T-helper 1 cell treated with Interleukin-12 subunit alpha and Interleukin-12 subunit beta and Interleukin-4 antibody, amounts not matched to agents 30 μg/mL and 1 μg/mL, for 36 hours (primary cell): ENCODE measurements around the gene RIPK4.

Experiments
- H3K27ac Mint-ChIP-seq: one replicate; pipeline ENCODE4 v1.8.0; 2021; ENCODE audit warnings: mild to moderate bottlenecking, mixed read lengths
- H3K27me3 Mint-ChIP-seq: one replicate; pipeline ENCODE4 v1.8.0; 2021; ENCODE audit warnings: low read depth, mixed read lengths
- H3K36me3 Mint-ChIP-seq: one replicate; pipeline ENCODE4 v1.8.0; 2021; ENCODE audit warnings: low read depth, mixed read lengths
- H3K4me1 Mint-ChIP-seq: one replicate; pipeline ENCODE4 v1.8.0; 2021; ENCODE audit warnings: low read depth, mixed read lengths
- H3K4me3 Mint-ChIP-seq: one replicate; pipeline ENCODE4 v1.8.0; 2021; ENCODE audit warnings: mild to moderate bottlenecking, moderate library complexity, mixed read lengths
- H3K9me3 Mint-ChIP-seq: one replicate; pipeline ENCODE4 v1.8.0; 2021; ENCODE audit warnings: mixed read lengths

The RIPK4 gene

GRCh38 chr21:41766883-41767605 lies at the start of gene RIPK4:
RIPK4 (minus strand) TSS chr21:41767052; CDS start chr21:41767041, 11 bp downstream.
- Mint-ChIP-seq H3K27ac (peak within 1 kb of the TSS; percentile 18), H3K27me3 (peaks cover 81% of the 10 kb centered on the region), H3K4me3 (peak within 1 kb of the TSS; percentile 73), H3K4me1 (peaks cover 21% of the 10 kb centered on the region), H3K36me3 (no peaks in the 10 kb centered on the region), H3K9me3 (no peaks in the 10 kb centered on the region)

- Mint-ChIP-seq H3K4me3 (no peak overlapping the region), H3K27ac (no peak overlapping the region), H3K9me3 (no peaks in the 10 kb centered on the region), H3K36me3 (no peaks in the 10 kb centered on the region), H3K27me3 (no peaks in the 10 kb centered on the region), H3K4me1 (no peaks in the 10 kb centered on the region)
Measured at GRCh38 chr21:41815652-41816582, 49.1 kb upstream of the RIPK4 start.

GRCh38 chr21:41813226-41813625 lies 46.4 kb upstream of the RIPK4 start:
- Mint-ChIP-seq H3K4me3 (no peak overlapping the region), H3K36me3 (no peaks in the 10 kb centered on the region), H3K4me1 (no peaks in the 10 kb centered on the region), H3K9me3 (no peaks in the 10 kb centered on the region), H3K27ac (no peak overlapping the region), H3K27me3 (no peaks in the 10 kb centered on the region)

GRCh38 chr21:41812679-41813078 lies 45.8 kb upstream of the RIPK4 start:
- Mint-ChIP-seq H3K4me1 (no peaks in the 10 kb centered on the region), H3K9me3 (no peaks in the 10 kb centered on the region), H3K27me3 (no peaks in the 10 kb centered on the region), H3K36me3 (peaks cover 2% of the 10 kb centered on the region), H3K27ac (no peak overlapping the region), H3K4me3 (no peak overlapping the region)

GRCh38 chr21:41810597-41810932 lies 43.7 kb upstream of the RIPK4 start:
- Mint-ChIP-seq H3K36me3 (peaks cover 9% of the 10 kb centered on the region), H3K27me3 (no peaks in the 10 kb centered on the region), H3K27ac (no peak overlapping the region), H3K9me3 (peaks cover 10% of the 10 kb centered on the region), H3K4me3 (no peak overlapping the region), H3K4me1 (no peaks in the 10 kb centered on the region)

GRCh38 chr21:41809891-41810596 lies 43.2 kb upstream of the RIPK4 start:
- H3K4me1 Mint-ChIP-seq: no peaks in the 10 kb centered on the region
- no peak overlapping the region for H3K27ac Mint-ChIP-seq
- H3K36me3 Mint-ChIP-seq: peaks cover 12% of the 10 kb centered on the region
- H3K9me3 Mint-ChIP-seq: peaks cover 10% of the 10 kb centered on the region
- H3K27me3 Mint-ChIP-seq: no peaks in the 10 kb centered on the region
- no peak overlapping the region for H3K4me3 Mint-ChIP-seq

- Mint-ChIP-seq H3K4me3 (no peak overlapping the region), H3K27me3 (no peaks in the 10 kb centered on the region), H3K9me3 (peaks cover 10% of the 10 kb centered on the region), H3K27ac (no peak overlapping the region), H3K4me1 (no peaks in the 10 kb centered on the region), H3K36me3 (peaks cover 15% of the 10 kb centered on the region)
Measured at GRCh38 chr21:41808846-41809245, 42.0 kb upstream of the RIPK4 start.

GRCh38 chr21:41808094-41808493 lies 41.2 kb upstream of the RIPK4 start:
- no peaks in the 10 kb centered on the region for H3K4me1 Mint-ChIP-seq
- peaks cover 10% of the 10 kb centered on the region for H3K9me3 Mint-ChIP-seq
- H3K27me3 Mint-ChIP-seq: no peaks in the 10 kb centered on the region
- no peak overlapping the region for H3K4me3 Mint-ChIP-seq
- peaks cover 15% of the 10 kb centered on the region for H3K36me3 Mint-ChIP-seq
- no peak overlapping the region for H3K27ac Mint-ChIP-seq

- H3K4me3 Mint-ChIP-seq: no peak overlapping the region
- H3K36me3 Mint-ChIP-seq: peaks cover 15% of the 10 kb centered on the region
- H3K27ac Mint-ChIP-seq: no peak overlapping the region
- no peaks in the 10 kb centered on the region for H3K4me1 Mint-ChIP-seq
- H3K9me3 Mint-ChIP-seq: peaks cover 10% of the 10 kb centered on the region
- H3K27me3 Mint-ChIP-seq: no peaks in the 10 kb centered on the region
Measured at GRCh38 chr21:41806773-41807172, 39.9 kb upstream of the RIPK4 start.

GRCh38 chr21:41805643-41806042 lies 38.8 kb upstream of the RIPK4 start:
- no peak overlapping the region for H3K27ac Mint-ChIP-seq
- H3K9me3 Mint-ChIP-seq: peaks cover 10% of the 10 kb centered on the region
- no peaks in the 10 kb centered on the region for H3K4me1 Mint-ChIP-seq
- H3K27me3 Mint-ChIP-seq: no peaks in the 10 kb centered on the region
- no peak overlapping the region for H3K4me3 Mint-ChIP-seq
- peaks cover 17% of the 10 kb centered on the region for H3K36me3 Mint-ChIP-seq

- no peak overlapping the region for H3K27ac Mint-ChIP-seq
Measured at GRCh38 chr21:41805038-41805437, 38.2 kb upstream of the RIPK4 start.

GRCh38 chr21:41804381-41804780 lies 37.5 kb upstream of the RIPK4 start:
- Mint-ChIP-seq H3K36me3 (peaks cover 19% of the 10 kb centered on the region), H3K9me3 (peaks cover 10% of the 10 kb centered on the region), H3K4me1 (no peaks in the 10 kb centered on the region), H3K27me3 (no peaks in the 10 kb centered on the region), H3K27ac (no peak overlapping the region), H3K4me3 (no peak overlapping the region)

More at GRCh38 chr21:41805038-41805437, 38.2 kb upstream of the RIPK4 start:
- Mint-ChIP-seq H3K36me3 (peaks cover 17% of the 10 kb centered on the region), H3K9me3 (peaks cover 10% of the 10 kb centered on the region), H3K27me3 (no peaks in the 10 kb centered on the region), H3K4me3 (no peak overlapping the region), H3K4me1 (no peaks in the 10 kb centered on the region)

- Mint-ChIP-seq H3K4me3 (no peak overlapping the region), H3K27ac (no peak overlapping the region), H3K9me3 (peaks cover 10% of the 10 kb centered on the region), H3K4me1 (no peaks in the 10 kb centered on the region), H3K36me3 (peaks cover 21% of the 10 kb centered on the region), H3K27me3 (no peaks in the 10 kb centered on the region)
Measured at GRCh38 chr21:41803316-41803715, 36.5 kb upstream of the RIPK4 start.

- Mint-ChIP-seq H3K27ac (no peak overlapping the region), H3K9me3 (peaks cover 10% of the 10 kb centered on the region), H3K36me3 (peaks cover 18% of the 10 kb centered on the region), H3K4me1 (no peaks in the 10 kb centered on the region), H3K27me3 (no peaks in the 10 kb centered on the region), H3K4me3 (no peak overlapping the region)
Measured at GRCh38 chr21:41802684-41803083, 35.8 kb upstream of the RIPK4 start.
